ENCODE measurements around the gene ESPN. TPM values are rescaled to one million over a fixed set of nuclear protein-coding genes. Genes with fewer than 3 reads are reported as not detected.

Gene ESPN
- total RNA-seq, 1 experiment from 2014 or later, result 53.1 TPM

DNA sequence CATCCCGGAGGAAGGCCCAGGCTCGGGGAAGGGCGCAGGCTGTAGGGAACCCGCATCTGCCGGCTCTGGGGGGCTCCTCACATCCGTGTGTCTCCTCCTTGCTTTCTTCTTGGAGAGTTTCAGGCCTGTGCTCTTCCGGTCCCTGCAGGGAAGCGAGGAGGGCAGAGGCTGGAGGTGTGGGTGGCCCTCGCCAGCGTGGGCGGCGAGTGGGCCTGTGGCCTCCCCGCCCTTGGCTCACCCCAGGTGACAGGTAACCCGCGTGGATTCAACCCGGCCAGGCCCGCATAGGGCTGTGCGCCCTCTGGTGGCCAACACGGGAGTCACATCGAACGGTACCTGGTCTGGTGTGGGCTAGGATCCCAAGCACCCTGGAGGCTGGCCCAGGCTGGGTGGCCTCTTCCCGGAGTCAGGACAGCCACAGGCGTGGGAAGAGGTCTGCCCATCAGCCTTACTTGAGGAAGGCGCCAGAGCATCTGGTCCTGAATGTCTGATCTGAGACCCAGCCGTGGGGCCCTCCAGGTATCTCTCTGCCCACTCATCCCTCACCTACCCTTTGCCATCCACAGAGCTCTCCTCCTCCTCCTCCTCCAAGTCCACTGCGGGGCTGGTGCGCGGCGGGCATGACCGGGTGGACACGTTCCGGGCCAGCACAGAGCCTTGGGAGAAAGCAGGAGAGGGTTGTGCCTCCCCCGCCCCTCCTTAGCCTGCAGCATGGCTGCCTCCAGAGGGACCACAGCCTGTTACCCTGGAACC lies 51.0 kb downstream of the ESPN start:
- no peaks in the 10 kb centered on the region for H3K27me3 ChIP-seq (ENCODE audit: insufficient read depth, low read length)
- no peak overlapping the region for H3K27ac ChIP-seq (ENCODE audit: insufficient read length, low read depth, low read length)
- no peak overlapping the region for H3K4ac ChIP-seq (ENCODE audit: low read depth, low read length)
- H3K27me3 Mint-ChIP-seq (ENCODE audit: low read depth), result no peaks in the 10 kb centered on the region
- no peak overlapping the region for H3K9ac ChIP-seq (ENCODE audit: extremely low read depth, insufficient read length, low read length)
- peaks cover 3% of the 10 kb centered on the region; the same call in 1 of the 2 replicates for H3K4me1 ChIP-seq (ENCODE audit: insufficient read depth, low read length)
- H3T11ph ChIP-seq (ENCODE audit: low read length), result no peak overlapping the region
- H3K79me2 ChIP-seq (ENCODE audit: insufficient read depth, low read length), result no peaks in the 10 kb centered on the region
- no CpG with 5 or more reads among the region's 33 CpGs for WGBS (ENCODE audit: extremely low coverage, insufficient read length, low lambda C conversion rate)
- no peak overlapping the region for H2BK20ac ChIP-seq (ENCODE audit: low read depth, low read length, poor library complexity, severe bottlenecking)
- H3K4me2 ChIP-seq (ENCODE audit: insufficient read depth, insufficient read length, low read length), result no peak overlapping the region
- peak; percentile 73 for DNase-seq
- no peaks in the 10 kb centered on the region for H3K9me3 ChIP-seq (ENCODE audit: control insufficient read depth, low read depth, low read length)
- no peak overlapping the region for H3K23ac ChIP-seq (ENCODE audit: insufficient read length, low read depth, low read length)
- no peak overlapping the region for H2BK15ac ChIP-seq (ENCODE audit: low read depth, low read length)
- no peak overlapping the region for H2BK12ac ChIP-seq (ENCODE audit: insufficient read length, low read depth, low read length)
- no peak overlapping the region for H2BK120ac ChIP-seq (ENCODE audit: low read depth, low read length, poor library complexity, severe bottlenecking)
- no peak overlapping the region for H2AFZ ChIP-seq (ENCODE audit: low read length)
- TF ChIP-seq, protein P1, sequence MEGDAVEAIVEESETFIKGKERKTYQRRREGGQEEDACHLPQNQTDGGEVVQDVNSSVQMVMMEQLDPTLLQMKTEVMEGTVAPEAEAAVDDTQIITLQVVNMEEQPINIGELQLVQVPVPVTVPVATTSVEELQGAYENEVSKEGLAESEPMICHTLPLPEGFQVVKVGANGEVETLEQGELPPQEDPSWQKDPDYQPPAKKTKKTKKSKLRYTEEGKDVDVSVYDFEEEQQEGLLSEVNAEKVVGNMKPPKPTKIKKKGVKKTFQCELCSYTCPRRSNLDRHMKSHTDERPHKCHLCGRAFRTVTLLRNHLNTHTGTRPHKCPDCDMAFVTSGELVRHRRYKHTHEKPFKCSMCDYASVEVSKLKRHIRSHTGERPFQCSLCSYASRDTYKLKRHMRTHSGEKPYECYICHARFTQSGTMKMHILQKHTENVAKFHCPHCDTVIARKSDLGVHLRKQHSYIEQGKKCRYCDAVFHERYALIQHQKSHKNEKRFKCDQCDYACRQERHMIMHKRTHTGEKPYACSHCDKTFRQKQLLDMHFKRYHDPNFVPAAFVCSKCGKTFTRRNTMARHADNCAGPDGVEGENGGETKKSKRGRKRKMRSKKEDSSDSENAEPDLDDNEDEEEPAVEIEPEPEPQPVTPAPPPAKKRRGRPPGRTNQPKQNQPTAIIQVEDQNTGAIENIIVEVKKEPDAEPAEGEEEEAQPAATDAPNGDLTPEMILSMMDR (conservative IDR thresholded peaks at IDR 0.05), result peak; percentile 99
- no peak overlapping the region for H3K18ac ChIP-seq (ENCODE audit: insufficient read length, low read depth, low read length)
- no peaks in the 10 kb centered on the region for H3K9me3 Mint-ChIP-seq
- no peak overlapping the region; a peak in 1 of 7 replicates for H3K27ac Mint-ChIP-seq
- no peak overlapping the region for H4K5ac ChIP-seq (ENCODE audit: insufficient read length, low read depth, low read length)
- no peak overlapping the region for H4K8ac ChIP-seq (replicated peaks; ENCODE audit: insufficient read length, low read depth, low read length)
- peak overlapping the region in 1 of 2 experiments; percentile 57; a peak in 2 of 5 replicates for H3K4me3 Mint-ChIP-seq
- no peaks in the 10 kb centered on the region for H4K20me1 ChIP-seq (ENCODE audit: control insufficient read depth, insufficient read depth, insufficient read length)
- no peak overlapping the region for H4K91ac ChIP-seq (ENCODE audit: insufficient read length, low read depth, low read length)
- no peak overlapping the region for H2AK5ac ChIP-seq (ENCODE audit: insufficient read length, low read length)
- no peaks in the 10 kb centered on the region for H3K23me2 ChIP-seq (ENCODE audit: insufficient read length, low read depth, low read length, poor library complexity, severe bottlenecking)
- peaks cover 12 to 16% (median 16%) of the 10 kb centered on the region in 3 experiments; a peak in 6 of 7 replicates for H3K36me3 Mint-ChIP-seq (ENCODE audit: insufficient read depth in 1 of 3, low read depth in 3 of 3)
- H2BK5ac ChIP-seq (ENCODE audit: insufficient read length, low read length), result no peak overlapping the region
- no peak overlapping the region for H3K14ac ChIP-seq (ENCODE audit: insufficient read depth, low read length)
- H3K56ac ChIP-seq (ENCODE audit: insufficient read length, low read depth, low read length), result no peak overlapping the region
- H3K79me1 ChIP-seq (ENCODE audit: insufficient read depth, low read depth, low read length, poor library complexity, severe bottlenecking), result no peaks in the 10 kb centered on the region
- H3K4me1 Mint-ChIP-seq, result peaks cover 20 to 42% of the 10 kb centered on the region in 2 experiments
